Activated T-cell treated with anti-CD3 and anti-CD28 coated beads, Interleukin-2, amount 50 U/mL, for 72 hours (primary cell): Measurements from ENCODE around the gene COQ8B. TPM values are rescaled to one million over a fixed set of nuclear protein-coding genes. Genes with fewer than 3 reads are reported as not detected.

Experiments
- ATAC-seq, 2 donors: fragments of 150-1000 bp; cut with Tn5 transposase; replicated peaks in 1 of 2; 2 replicates each; pipeline ENCODE4 v1.10.0; 2021; ENCODE audit warnings: moderate library complexity in 2 of 2, mild to moderate bottlenecking in 1 of 2
- DNase-seq, 2 donors: peaks; one replicate each; pipeline ENCODE4 v3.0.0; 2021 to 2022; ENCODE audit warnings: mixed read lengths in 1 of 2
- H3K27ac Mint-ChIP-seq: one replicate; pipeline ENCODE4 v1.8.0; 2022; ENCODE audit warnings: mild to moderate bottlenecking, moderate library complexity, mixed read lengths
- H3K27me3 Mint-ChIP-seq: one replicate; pipeline ENCODE4 v1.8.0; 2022; ENCODE audit warnings: low read depth, mixed read lengths
- H3K36me3 Mint-ChIP-seq, 2 donors: one replicate each; pipeline ENCODE4 v1.8.0; 2022; ENCODE audit warnings: mixed read lengths in 2 of 2, mild to moderate bottlenecking in 1 of 2; ENCODE audit not compliant: insufficient read depth in 2 of 2
- H3K4me1 Mint-ChIP-seq: one replicate; pipeline ENCODE4 v1.8.0; 2022; ENCODE audit warnings: low read depth, mixed read lengths
- H3K4me3 Mint-ChIP-seq, 2 donors: one replicate each; pipeline ENCODE4 v1.8.0; 2022; ENCODE audit warnings: mild to moderate bottlenecking in 2 of 2, mixed read lengths in 2 of 2, moderate library complexity in 2 of 2
- H3K9me3 Mint-ChIP-seq, 2 donors: one replicate each; pipeline ENCODE4 v1.8.0; 2022; ENCODE audit warnings: mixed read lengths in 2 of 2
- total RNA-seq, 2 donors: library from RNA; stranded (reverse); gene quantifications; one replicate each; pipeline ENCODE4 v1.2.3, GENCODE V29; 2022

The COQ8B gene
- total RNA-seq, 2 donors from 2014 or later = 45.4 to 58.6 TPM

GRCh38 chr19:40704491-40705361 is 12.0 kb downstream of the COQ8B start:
- Mint-ChIP-seq H3K4me1 (no peaks in the 10 kb centered on the region), H3K4me3 (no peak overlapping the region), H3K36me3 (peaks cover 9 to 18% of the 10 kb centered on the region in 2 donors), H3K27me3 (no peaks in the 10 kb centered on the region), H3K9me3 (no peaks in the 10 kb centered on the region), H3K27ac (no peak overlapping the region)
- DNase-seq (no peak), ATAC-seq (no peak)

- DNase-seq (no peak), ATAC-seq (no peak)
- Mint-ChIP-seq H3K27ac (no peak overlapping the region), H3K9me3 (no peaks in the 10 kb centered on the region), H3K36me3 (peaks cover 9 to 12% of the 10 kb centered on the region in 2 donors), H3K4me3 (no peak overlapping the region), H3K27me3 (no peaks in the 10 kb centered on the region), H3K4me1 (no peaks in the 10 kb centered on the region)
Observed at GRCh38 chr19:40703029-40703755, 13.5 kb downstream of the COQ8B start.

GRCh38 chr19:40702337-40703012 is 14.2 kb downstream of the COQ8B start:
- no peak overlapping the region for H3K27ac Mint-ChIP-seq
- no peaks in the 10 kb centered on the region for H3K9me3 Mint-ChIP-seq
- DNase-seq (no peak), ATAC-seq (no peak)
- no peaks in the 10 kb centered on the region for H3K27me3 Mint-ChIP-seq
- H3K36me3 Mint-ChIP-seq = peaks cover 9 to 12% of the 10 kb centered on the region in 2 donors
- no peak overlapping the region for H3K4me3 Mint-ChIP-seq
- H3K4me1 Mint-ChIP-seq = no peaks in the 10 kb centered on the region

- H3K27ac Mint-ChIP-seq = no peak overlapping the region
- H3K27me3 Mint-ChIP-seq = no peaks in the 10 kb centered on the region
- H3K4me3 Mint-ChIP-seq = no peak overlapping the region
Observed at GRCh38 chr19:40701758-40702157, 14.9 kb downstream of the COQ8B start.

GRCh38 chr19:40700083-40700482 is 16.6 kb downstream of the COQ8B start:
- no peak for ATAC-seq
- H3K9me3 Mint-ChIP-seq = no peaks in the 10 kb centered on the region
- no peaks in the 10 kb centered on the region for H3K27me3 Mint-ChIP-seq
- H3K27ac Mint-ChIP-seq = no peak overlapping the region
- no peak overlapping the region for H3K4me3 Mint-ChIP-seq
- H3K36me3 Mint-ChIP-seq = peaks cover 10 to 11% of the 10 kb centered on the region in 2 donors
- no peaks in the 10 kb centered on the region for H3K4me1 Mint-ChIP-seq
- DNase-seq = no peak

More at GRCh38 chr19:40701758-40702157, 14.9 kb downstream of the COQ8B start:
- Mint-ChIP-seq H3K4me1 (no peaks in the 10 kb centered on the region), H3K9me3 (no peaks in the 10 kb centered on the region), H3K36me3 (peaks cover 9 to 12% of the 10 kb centered on the region in 2 donors)
- DNase-seq (no peak), ATAC-seq (no peak)

GRCh38 chr19:40697007-40697406 is 19.7 kb downstream of the COQ8B start:
- H3K36me3 Mint-ChIP-seq = peaks cover 2 to 4% of the 10 kb centered on the region in 2 donors
- no peak overlapping the region for H3K27ac Mint-ChIP-seq
- H3K27me3 Mint-ChIP-seq = no peaks in the 10 kb centered on the region
- H3K4me3 Mint-ChIP-seq = no peak overlapping the region
- no peaks in the 10 kb centered on the region for H3K4me1 Mint-ChIP-seq
- no peak for DNase-seq
- H3K9me3 Mint-ChIP-seq = no peaks in the 10 kb centered on the region
- no peak for ATAC-seq

GRCh38 chr19:40695881-40696280 is 20.8 kb downstream of the COQ8B start:
- Mint-ChIP-seq H3K4me3 (no peak overlapping the region), H3K36me3 (peaks cover 2 to 4% of the 10 kb centered on the region in 2 donors), H3K9me3 (no peaks in the 10 kb centered on the region), H3K4me1 (no peaks in the 10 kb centered on the region), H3K27me3 (no peaks in the 10 kb centered on the region), H3K27ac (no peak overlapping the region)
- DNase-seq (no peak), ATAC-seq (no peak)

- H3K36me3 Mint-ChIP-seq = peaks cover 2% of the 10 kb centered on the region in 2 donors
- H3K4me3 Mint-ChIP-seq = no peak overlapping the region
- no peaks in the 10 kb centered on the region for H3K9me3 Mint-ChIP-seq
- no peak for ATAC-seq
- H3K4me1 Mint-ChIP-seq = no peaks in the 10 kb centered on the region
- no peak for DNase-seq
- no peaks in the 10 kb centered on the region for H3K27me3 Mint-ChIP-seq
- H3K27ac Mint-ChIP-seq = no peak overlapping the region
Observed at GRCh38 chr19:40693896-40694295, 22.8 kb downstream of the COQ8B start.

GRCh38 chr19:40693150-40693788 is 23.4 kb downstream of the COQ8B start:
- no peak overlapping the region for H3K27ac Mint-ChIP-seq
- no peak overlapping the region for H3K4me3 Mint-ChIP-seq

GRCh38 chr19:40692212-40692551 is 24.5 kb downstream of the COQ8B start:
- Mint-ChIP-seq H3K27me3 (no peaks in the 10 kb centered on the region), H3K4me3 (peak overlapping the region; percentile 8 to 13), H3K27ac (no peak overlapping the region), H3K4me1 (no peaks in the 10 kb centered on the region), H3K9me3 (no peaks in the 10 kb centered on the region), H3K36me3 (peaks cover 2% of the 10 kb centered on the region in 2 donors)
- DNase-seq (no peak), ATAC-seq (no peak)

More at GRCh38 chr19:40693150-40693788, 23.4 kb downstream of the COQ8B start:
- DNase-seq (no peak), ATAC-seq (no peak)
- Mint-ChIP-seq H3K36me3 (peaks cover 2% of the 10 kb centered on the region in 2 donors), H3K27me3 (no peaks in the 10 kb centered on the region), H3K4me1 (no peaks in the 10 kb centered on the region), H3K9me3 (no peaks in the 10 kb centered on the region)

GRCh38 chr19:40691421-40692211 is 25.1 kb downstream of the COQ8B start:
- Mint-ChIP-seq H3K27ac (no peak overlapping the region), H3K27me3 (no peaks in the 10 kb centered on the region)
- DNase-seq = no peak

More at GRCh38 chr19:40691421-40692211, 25.1 kb downstream of the COQ8B start:
- Mint-ChIP-seq H3K36me3 (peaks cover 0 to 2% of the 10 kb centered on the region in 2 donors), H3K9me3 (no peaks in the 10 kb centered on the region), H3K4me1 (no peaks in the 10 kb centered on the region), H3K4me3 (peak overlapping the region in 1 of 2 donors; percentile 88)
- ATAC-seq = no peak
